Measurements from ENCODE around the gene BARX1. TPM values are rescaled to one million over a fixed set of nuclear protein-coding genes. Genes with fewer than 3 reads are reported as not detected.

The BARX1 gene
- polyA plus RNA-seq, 4 donors, result 0.39 TPM; not detected in 3

DNA sequence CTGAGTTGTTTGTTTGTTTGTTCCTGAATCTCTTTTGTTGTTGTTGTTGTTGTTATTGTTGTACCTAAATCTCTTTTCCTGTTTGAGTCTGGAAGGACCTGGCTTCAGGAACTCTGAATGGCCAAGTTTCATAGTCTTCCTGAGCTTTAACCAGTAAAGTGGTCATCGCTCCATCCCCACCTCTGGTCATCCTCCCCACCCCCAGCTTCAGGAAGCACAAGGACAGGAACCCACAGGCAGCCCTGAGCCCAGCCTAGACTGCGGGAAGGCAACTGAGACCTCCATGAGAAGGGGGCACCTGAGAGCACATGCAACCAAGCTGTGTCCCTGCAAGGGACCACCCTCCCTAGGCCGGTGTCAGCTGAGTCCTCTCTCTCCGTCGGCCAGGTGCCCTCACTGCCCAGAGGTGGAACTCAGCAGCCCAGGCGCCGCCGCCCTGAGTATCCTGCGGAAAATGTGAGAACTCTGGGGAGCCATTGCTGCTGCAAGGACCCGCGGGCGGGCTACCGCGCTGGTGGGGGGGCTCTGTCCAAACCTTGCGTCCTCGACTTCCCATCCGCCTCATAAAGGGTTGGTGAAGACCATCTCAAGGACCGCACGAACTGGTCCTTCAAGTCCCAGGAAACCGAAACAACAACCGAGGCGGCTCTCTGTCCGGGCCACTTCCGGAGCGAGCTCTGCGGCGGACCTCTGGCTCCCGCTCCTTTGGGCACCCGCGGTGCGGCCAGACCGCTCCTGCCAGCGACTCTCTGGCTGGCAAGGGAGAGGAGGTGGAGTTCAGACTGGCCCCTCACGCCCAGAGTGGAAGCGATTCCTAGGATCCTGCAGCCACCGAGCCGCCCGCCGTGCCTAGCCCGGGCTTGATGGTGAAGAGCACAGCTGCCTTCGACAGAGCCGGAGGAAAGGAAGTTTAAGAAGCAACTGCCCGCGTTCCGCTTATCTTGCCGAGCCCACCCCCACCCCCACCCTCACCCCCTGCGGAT, 4.2 kb downstream of the BARX1 start:
- Histone ChIP-seq H3K27ac (ENCODE audit: low read depth in 1 of 3, low read length in 2 of 3) (no peak overlapping the region), H3K9me3 (ENCODE audit: control insufficient read depth in 2 of 2, insufficient read depth in 1 of 2, low read depth in 1 of 2, low read length in 1 of 2) (peaks cover 0 to 6% of the 10 kb centered on the region in 2 donors), H3K27me3 (ENCODE audit: control insufficient read depth in 3 of 3, insufficient read depth in 3 of 3, low read length in 3 of 3) (peaks cover 33 to 95% (median 74%) of the 10 kb centered on the region in 3 donors), H3K4me1 (ENCODE audit: control insufficient read depth in 3 of 3, insufficient read depth in 2 of 3, low read depth in 1 of 3, low read length in 2 of 3) (peaks cover 0 to 8% (median 3%) of the 10 kb centered on the region in 3 donors), H3K4me3 (ENCODE audit: low read depth in 1 of 3, low read length in 3 of 3) (peak overlapping the region; percentile 17 to 54 (median 28)), H3K36me3 (ENCODE audit: control insufficient read depth in 3 of 3, insufficient read depth in 2 of 3, low read depth in 1 of 3, low read length in 3 of 3) (no peaks in the 10 kb centered on the region)
- DNase-seq (peak; percentile 30 to 61), FAIRE-seq (no peak)
- 1 to 5% (median 2%) methylated on average over 38 to 47 of the region's 47 CpGs for WGBS, 3 donors

DNA sequence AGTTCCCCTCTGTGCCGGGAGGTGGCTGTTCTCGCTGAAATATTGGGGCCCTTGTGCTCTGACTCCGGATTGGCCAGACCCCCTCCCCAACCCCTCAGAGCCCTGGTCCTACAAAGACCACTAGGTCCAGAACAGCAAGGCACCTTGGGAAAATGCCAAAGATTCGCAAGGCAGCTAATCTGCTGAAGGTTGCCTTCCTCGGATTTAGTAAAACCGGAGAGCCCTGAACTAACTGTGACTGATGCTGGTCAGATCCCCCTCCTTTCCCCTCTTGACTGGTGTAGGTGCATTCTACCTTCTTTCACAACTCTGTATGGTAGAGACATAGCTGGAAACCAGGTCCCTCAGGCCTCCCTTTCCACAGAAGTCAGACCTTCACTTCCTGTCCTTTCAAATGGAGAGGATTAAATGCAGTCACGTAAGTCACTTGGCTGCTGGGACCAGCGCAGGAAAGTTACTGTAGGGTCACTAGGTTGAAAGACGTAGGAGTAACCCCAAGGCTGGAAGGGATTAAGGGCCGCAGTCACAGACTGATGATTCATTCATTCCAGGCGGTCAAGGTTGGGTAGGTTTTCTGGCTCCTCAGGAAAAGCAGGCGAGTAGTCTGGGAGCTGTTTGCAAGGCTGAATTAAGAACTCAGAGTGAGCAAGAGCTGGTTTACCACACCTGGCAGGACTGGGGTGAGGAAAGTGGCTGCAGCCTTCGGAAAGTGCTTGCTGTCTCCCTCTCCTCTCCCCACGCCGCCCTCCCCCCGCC, 5.3 kb downstream of the BARX1 start:
- peaks cover 0 to 4% (median 3%) of the 10 kb centered on the region in 3 donors for H3K4me1 ChIP-seq (ENCODE audit: control insufficient read depth in 3 of 3, insufficient read depth in 2 of 3, low read depth in 1 of 3, low read length in 2 of 3)
- 10 to 18% (median 15%) methylated on average over 13 to 15 of the region's 16 CpGs for WGBS, 3 donors
- peaks cover 25 to 98% (median 73%) of the 10 kb centered on the region in 3 donors for H3K27me3 ChIP-seq (ENCODE audit: control insufficient read depth in 3 of 3, insufficient read depth in 3 of 3, low read length in 3 of 3)
- peaks cover 0 to 8% of the 10 kb centered on the region in 2 donors for H3K9me3 ChIP-seq (ENCODE audit: control insufficient read depth in 2 of 2, insufficient read depth in 1 of 2, low read depth in 1 of 2, low read length in 1 of 2)
- no peak for FAIRE-seq
- no peak for DNase-seq
- H3K4me3 ChIP-seq (ENCODE audit: low read depth in 1 of 3, low read length in 3 of 3), result no peak overlapping the region
- H3K27ac ChIP-seq (ENCODE audit: low read depth in 1 of 3, low read length in 2 of 3), result no peak overlapping the region
- H3K36me3 ChIP-seq (ENCODE audit: control insufficient read depth in 3 of 3, insufficient read depth in 2 of 3, low read depth in 1 of 3, low read length in 3 of 3), result no peaks in the 10 kb centered on the region

DNA sequence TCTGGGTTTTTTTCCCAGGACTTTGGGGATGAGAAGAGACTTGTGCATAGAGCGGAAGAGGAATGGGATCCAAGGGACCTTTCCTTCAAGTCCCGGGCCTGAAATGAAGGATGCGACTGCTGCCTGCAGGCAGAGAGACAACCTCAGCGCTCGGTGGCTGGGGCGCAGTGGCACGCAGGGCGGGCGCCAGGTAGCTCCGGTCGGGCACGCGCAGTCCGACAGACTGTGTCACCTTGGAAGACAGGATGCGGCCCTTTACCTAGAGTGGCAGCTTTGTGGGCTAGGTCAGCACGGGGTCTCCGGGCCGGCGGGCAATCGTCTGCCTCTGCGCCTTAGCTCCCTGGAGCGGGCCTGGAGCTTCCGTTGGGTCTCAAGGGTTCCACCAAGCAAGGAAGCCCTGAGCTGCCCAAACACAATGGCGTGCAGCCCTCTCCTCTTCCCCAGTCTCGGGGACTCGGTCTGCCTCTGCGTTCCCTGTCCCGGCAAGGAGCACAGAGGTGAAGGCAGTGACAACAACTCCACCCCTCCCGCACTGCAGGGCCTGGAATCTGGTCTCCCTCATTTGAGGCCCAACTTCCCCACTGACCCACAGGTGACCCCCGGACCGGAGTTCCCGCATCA, 6.0 kb downstream of the BARX1 start:
- H3K4me3 ChIP-seq (ENCODE audit: low read depth in 1 of 3, low read length in 3 of 3), result no peak overlapping the region
- peaks cover 0 to 8% of the 10 kb centered on the region in 2 donors for H3K9me3 ChIP-seq (ENCODE audit: control insufficient read depth in 2 of 2, insufficient read depth in 1 of 2, low read depth in 1 of 2, low read length in 1 of 2)
- peaks cover 18 to 100% (median 77%) of the 10 kb centered on the region in 3 donors for H3K27me3 ChIP-seq (ENCODE audit: control insufficient read depth in 3 of 3, insufficient read depth in 3 of 3, low read length in 3 of 3)
- FAIRE-seq (no peak), DNase-seq (no peak)
- peaks cover 0 to 4% (median 3%) of the 10 kb centered on the region in 3 donors for H3K4me1 ChIP-seq (ENCODE audit: control insufficient read depth in 3 of 3, insufficient read depth in 2 of 3, low read depth in 1 of 3, low read length in 2 of 3)
- WGBS, 3 donors, result 9 to 11% (median 11%) methylated on average over 31 to 32 of the region's 32 CpGs
- H3K36me3 ChIP-seq (ENCODE audit: control insufficient read depth in 3 of 3, insufficient read depth in 2 of 3, low read depth in 1 of 3, low read length in 3 of 3), result no peaks in the 10 kb centered on the region
- no peak overlapping the region for H3K27ac ChIP-seq (ENCODE audit: low read depth in 1 of 3, low read length in 2 of 3)

DNA sequence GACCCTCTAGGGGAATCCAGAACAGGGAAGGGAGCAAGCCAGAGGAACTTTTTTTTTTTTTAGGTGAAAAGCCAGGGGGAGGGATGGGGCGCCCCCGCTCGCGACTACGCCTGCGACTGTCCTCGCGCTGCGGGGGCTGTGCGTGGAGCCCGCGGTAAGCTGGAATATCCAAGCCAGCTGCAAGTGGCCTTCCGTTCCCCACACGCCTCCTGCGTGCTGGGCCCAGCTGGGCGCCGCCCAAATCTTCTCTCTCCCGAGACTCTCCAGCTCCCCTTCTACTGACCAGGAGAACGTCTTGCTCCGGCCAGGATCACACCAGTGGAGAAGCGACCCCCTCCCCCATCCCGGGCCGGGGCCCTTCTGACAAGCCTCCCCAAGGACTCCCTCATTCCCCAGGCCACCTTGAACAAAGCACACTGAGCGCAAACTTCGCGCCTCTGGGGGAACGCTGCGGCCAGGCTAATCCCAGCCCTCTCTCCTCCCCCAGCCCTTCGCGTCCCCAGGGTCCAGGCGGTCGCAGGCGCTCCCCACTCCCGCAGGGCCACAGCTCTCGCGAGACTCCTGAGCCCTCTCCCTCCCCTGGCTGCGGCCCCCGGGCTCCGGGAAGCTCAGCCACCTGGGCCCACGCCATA, 6.6 kb downstream of the BARX1 start:
- no peak for DNase-seq
- H3K4me1 ChIP-seq (ENCODE audit: control insufficient read depth in 3 of 3, insufficient read depth in 2 of 3, low read depth in 1 of 3, low read length in 2 of 3), result peaks cover 0 to 4% (median 3%) of the 10 kb centered on the region in 3 donors
- peaks cover 0 to 8% of the 10 kb centered on the region in 2 donors for H3K9me3 ChIP-seq (ENCODE audit: control insufficient read depth in 2 of 2, insufficient read depth in 1 of 2, low read depth in 1 of 2, low read length in 1 of 2)
- WGBS, 3 donors, result 3 to 8% (median 7%) methylated on average over 39 to 40 of the region's 40 CpGs
- FAIRE-seq, result no peak
- H3K4me3 ChIP-seq (ENCODE audit: low read depth in 1 of 3, low read length in 3 of 3), result no peak overlapping the region
- H3K36me3 ChIP-seq (ENCODE audit: control insufficient read depth in 3 of 3, insufficient read depth in 2 of 3, low read depth in 1 of 3, low read length in 3 of 3), result no peaks in the 10 kb centered on the region
- no peak overlapping the region for H3K27ac ChIP-seq (ENCODE audit: low read depth in 1 of 3, low read length in 2 of 3)
- peaks cover 13 to 100% (median 77%) of the 10 kb centered on the region in 3 donors for H3K27me3 ChIP-seq (ENCODE audit: control insufficient read depth in 3 of 3, insufficient read depth in 3 of 3, low read length in 3 of 3)

DNA sequence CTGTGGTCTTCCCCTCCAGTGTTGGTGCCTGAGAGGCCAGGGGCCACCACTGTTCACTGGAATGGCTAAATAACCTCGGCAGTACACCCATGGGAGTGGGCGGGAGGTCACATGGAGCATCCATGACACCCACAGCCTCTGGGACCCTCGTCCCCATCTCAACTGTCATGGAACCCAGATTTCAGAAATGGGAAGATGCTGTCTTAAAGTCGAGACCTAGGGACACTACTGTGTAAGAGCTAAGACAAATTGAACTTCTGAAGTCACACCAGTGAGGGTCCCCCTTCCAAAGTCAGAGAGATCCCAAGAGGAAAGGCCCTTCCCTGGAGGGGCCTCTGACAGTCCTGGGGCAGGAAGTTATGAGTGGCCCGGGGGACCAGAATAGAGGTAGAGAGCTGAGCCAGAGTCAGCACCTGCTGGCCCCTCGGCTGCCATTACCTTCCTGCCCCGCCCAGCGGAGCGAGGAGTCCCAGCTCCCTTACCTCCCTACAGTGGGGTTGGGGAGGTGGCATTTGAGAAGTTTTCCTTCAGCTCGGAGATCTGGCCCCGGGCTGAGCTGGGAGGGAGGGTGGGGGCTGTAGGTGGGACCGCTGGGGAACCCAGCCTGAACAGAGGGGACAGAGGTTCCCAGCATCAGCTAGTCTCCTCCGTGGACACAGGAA, 7.6 kb downstream of the BARX1 start:
- FAIRE-seq (no peak), DNase-seq (no peak)
- Histone ChIP-seq H3K4me1 (ENCODE audit: control insufficient read depth in 3 of 3, insufficient read depth in 2 of 3, low read depth in 1 of 3, low read length in 2 of 3) (peaks cover 0 to 4% (median 3%) of the 10 kb centered on the region in 3 donors), H3K27me3 (ENCODE audit: control insufficient read depth in 3 of 3, insufficient read depth in 3 of 3, low read length in 3 of 3) (peaks cover 15 to 100% (median 71%) of the 10 kb centered on the region in 3 donors), H3K36me3 (ENCODE audit: control insufficient read depth in 3 of 3, insufficient read depth in 2 of 3, low read depth in 1 of 3, low read length in 3 of 3) (no peaks in the 10 kb centered on the region), H3K27ac (ENCODE audit: low read depth in 1 of 3, low read length in 2 of 3) (no peak overlapping the region), H3K9me3 (ENCODE audit: control insufficient read depth in 2 of 2, insufficient read depth in 1 of 2, low read depth in 1 of 2, low read length in 1 of 2) (peaks cover 0 to 8% of the 10 kb centered on the region in 2 donors), H3K4me3 (ENCODE audit: low read depth in 1 of 3, low read length in 3 of 3) (no peak overlapping the region)
- 9 to 11% (median 10%) methylated on average over 13 of the region's 13 CpGs for WGBS, 3 donors

DNA sequence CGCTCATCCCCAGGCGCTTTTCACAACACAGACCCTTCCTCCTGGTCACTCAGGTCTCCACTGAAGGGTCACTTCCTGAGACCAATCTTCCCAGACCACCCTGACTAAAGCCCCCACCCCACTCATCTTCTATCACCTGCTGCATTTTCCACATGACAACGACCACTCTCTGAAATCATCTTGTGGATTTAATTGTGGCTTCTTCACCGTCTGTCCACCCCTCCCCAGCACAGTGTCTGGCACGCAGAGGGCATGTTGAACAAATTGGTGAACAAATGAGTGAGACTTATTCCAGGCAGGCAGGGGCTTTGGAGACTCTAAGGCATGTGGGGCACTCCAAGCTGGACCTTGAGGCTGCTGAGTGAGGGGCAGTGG, 8.8 kb downstream of the BARX1 start:
- peaks cover 11 to 98% (median 66%) of the 10 kb centered on the region in 3 donors for H3K27me3 ChIP-seq (ENCODE audit: control insufficient read depth in 3 of 3, insufficient read depth in 3 of 3, low read length in 3 of 3)
- H3K4me3 ChIP-seq (ENCODE audit: low read depth in 1 of 3, low read length in 3 of 3), result no peak overlapping the region
- no peak for FAIRE-seq

DNA sequence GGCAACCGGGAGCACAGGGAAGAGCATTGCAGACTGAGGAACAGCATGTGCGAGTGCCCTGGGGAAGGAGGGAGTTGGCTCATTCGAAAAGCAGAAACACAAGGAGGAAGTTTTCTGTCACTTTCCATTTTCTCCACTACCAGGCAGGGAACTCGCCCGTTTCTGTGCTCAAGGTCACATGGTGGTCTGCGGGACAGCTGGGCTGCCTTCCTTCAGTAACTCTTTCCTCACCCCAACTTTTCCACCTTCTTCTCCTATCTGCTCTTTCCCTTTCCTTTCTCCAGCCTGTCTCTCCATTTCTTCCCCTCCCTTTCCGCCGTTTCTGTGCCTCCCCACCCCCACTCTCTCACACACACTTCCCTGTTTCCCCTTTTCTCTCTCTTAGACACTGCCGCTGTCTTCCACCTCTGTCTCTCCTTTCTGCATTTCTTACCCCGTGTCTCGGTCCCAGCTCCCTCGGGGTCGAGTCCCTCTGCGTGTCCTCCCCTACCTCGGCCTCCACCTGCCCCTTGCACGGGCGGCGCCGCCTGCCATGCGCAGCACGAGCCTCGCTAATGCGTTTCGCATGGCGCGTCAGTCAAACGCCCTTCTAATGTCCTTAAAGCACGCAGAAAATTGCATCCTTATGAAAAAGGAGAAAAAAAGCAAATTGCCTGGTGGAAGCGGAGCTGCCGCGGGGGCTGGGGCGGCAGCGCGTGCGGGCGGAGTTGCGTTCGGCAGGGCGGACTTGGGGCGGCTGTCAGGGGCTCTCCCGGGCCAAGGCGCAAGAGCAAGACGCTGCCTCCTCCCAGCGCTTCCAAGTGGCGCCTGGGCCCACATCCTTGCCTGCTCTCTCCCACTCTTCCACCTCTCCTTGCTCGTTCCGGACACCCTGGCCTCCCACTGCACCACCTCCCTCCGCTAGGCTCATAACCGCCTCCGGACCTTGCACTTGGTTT, 9.5 kb downstream of the BARX1 start:
- peak; percentile 28 to 39 for DNase-seq
- H3K36me3 ChIP-seq (ENCODE audit: control insufficient read depth in 3 of 3, insufficient read depth in 2 of 3, low read depth in 1 of 3, low read length in 3 of 3), result no peaks in the 10 kb centered on the region
- H3K27ac ChIP-seq (ENCODE audit: low read depth in 1 of 3, low read length in 2 of 3), result no peak overlapping the region
- peaks cover 11 to 98% (median 63%) of the 10 kb centered on the region in 3 donors for H3K27me3 ChIP-seq (ENCODE audit: control insufficient read depth in 3 of 3, insufficient read depth in 3 of 3, low read length in 3 of 3)
- no peaks in the 10 kb centered on the region for H3K4me1 ChIP-seq (ENCODE audit: control insufficient read depth in 3 of 3, insufficient read depth in 2 of 3, low read depth in 1 of 3, low read length in 2 of 3)
- no peak for FAIRE-seq
- peaks cover 0 to 8% of the 10 kb centered on the region in 2 donors for H3K9me3 ChIP-seq (ENCODE audit: control insufficient read depth in 2 of 2, insufficient read depth in 1 of 2, low read depth in 1 of 2, low read length in 1 of 2)
- 2 to 3% (median 2%) methylated on average over 47 to 50 of the region's 50 CpGs for WGBS, 3 donors
- peak overlapping the region in 1 of 3 donors; percentile 21 for H3K4me3 ChIP-seq (ENCODE audit: low read depth in 1 of 3, low read length in 3 of 3)

More for the DNA sequence above, 8.8 kb downstream of the BARX1 start:
- H3K27ac ChIP-seq (ENCODE audit: low read depth in 1 of 3, low read length in 2 of 3), result no peak overlapping the region
- H3K9me3 ChIP-seq (ENCODE audit: control insufficient read depth in 2 of 2, insufficient read depth in 1 of 2, low read depth in 1 of 2, low read length in 1 of 2), result peaks cover 0 to 8% of the 10 kb centered on the region in 2 donors
- H3K4me1 ChIP-seq (ENCODE audit: control insufficient read depth in 3 of 3, insufficient read depth in 2 of 3, low read depth in 1 of 3, low read length in 2 of 3), result no peaks in the 10 kb centered on the region
- no peaks in the 10 kb centered on the region for H3K36me3 ChIP-seq (ENCODE audit: control insufficient read depth in 3 of 3, insufficient read depth in 2 of 3, low read depth in 1 of 3, low read length in 3 of 3)
- WGBS, 3 donors, result 2 to 6% (median 6%) methylated on average over 5 of the region's 5 CpGs
- no peak for DNase-seq
